ENCODE results near the gene TP53INP2. TPM values are rescaled to one million over a fixed set of nuclear protein-coding genes. Genes with fewer than 3 reads are reported as not detected.

Gene TP53INP2
- total and polyA plus RNA-seq, 2 experiments from 2014 or later = 2.7 to 3.3 TPM

DNA sequence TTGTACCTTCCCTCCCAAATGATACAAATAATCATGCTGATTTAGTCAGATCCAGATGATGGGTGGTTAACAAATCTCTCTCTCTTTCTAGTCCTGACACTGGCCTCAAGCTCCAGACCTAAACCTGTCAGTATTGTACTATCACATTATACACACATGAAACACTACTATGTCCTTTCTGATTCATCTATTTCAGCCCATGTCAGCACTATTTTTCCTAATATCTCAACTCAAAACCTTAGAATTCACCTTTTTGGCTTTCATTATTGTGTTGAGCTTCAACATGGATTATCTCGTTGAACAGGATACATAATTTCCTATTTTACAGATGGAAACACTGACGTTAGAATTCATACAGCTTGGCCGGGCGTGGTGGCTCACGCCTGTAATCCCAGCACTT, 30.7 kb upstream of the TP53INP2 start:
- H3K9me2 ChIP-seq (ENCODE audit: insufficient read depth) = no peaks in the 10 kb centered on the region
- H3K27me3 ChIP-seq (ENCODE audit: insufficient read depth) = no peaks in the 10 kb centered on the region
- peaks cover 8% of the 10 kb centered on the region; the same call in 1 of the 2 replicates for H4K20me1 ChIP-seq (replicated peaks; ENCODE audit: insufficient read depth)
- Mint-ChIP-seq H3K9me3 (peaks cover 3% of the 10 kb centered on the region; the same call in 1 of the 3 replicates), H3K27me3 (ENCODE audit: insufficient read depth, low read depth, poor library complexity) (no peaks in the 10 kb centered on the region), H3K4me3 (no peak overlapping the region), H3K27ac (no peak overlapping the region), H3K4me1 (peaks cover 4% of the 10 kb centered on the region; the same call in 2 of the 3 replicates), H3K36me3 (ENCODE audit: low read depth) (peaks cover 3% of the 10 kb centered on the region; the same call in 2 of the 3 replicates)
- no peak overlapping the region for H3K4me2 ChIP-seq
- H2AFZ ChIP-seq = no peak overlapping the region
- peaks cover 47% of the 10 kb centered on the region for H3K79me2 ChIP-seq (replicated peaks; ENCODE audit: insufficient read depth)
- TF ChIP-seq, protein P1, sequence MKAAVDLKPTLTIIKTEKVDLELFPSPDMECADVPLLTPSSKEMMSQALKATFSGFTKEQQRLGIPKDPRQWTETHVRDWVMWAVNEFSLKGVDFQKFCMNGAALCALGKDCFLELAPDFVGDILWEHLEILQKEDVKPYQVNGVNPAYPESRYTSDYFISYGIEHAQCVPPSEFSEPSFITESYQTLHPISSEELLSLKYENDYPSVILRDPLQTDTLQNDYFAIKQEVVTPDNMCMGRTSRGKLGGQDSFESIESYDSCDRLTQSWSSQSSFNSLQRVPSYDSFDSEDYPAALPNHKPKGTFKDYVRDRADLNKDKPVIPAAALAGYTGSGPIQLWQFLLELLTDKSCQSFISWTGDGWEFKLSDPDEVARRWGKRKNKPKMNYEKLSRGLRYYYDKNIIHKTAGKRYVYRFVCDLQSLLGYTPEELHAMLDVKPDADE (IDR thresholded peaks at IDR 0.05) = no peak
- TF ChIP-seq JUNB (IDR thresholded peaks at IDR 0.05; ENCODE audit: unreplicated experiment) (no peak), ZNF114 (CRISPR knock-in tag; IDR thresholded peaks at IDR 0.05) (no peak), EZH2 (IDR thresholded peaks at IDR 0.05; ENCODE audit: low read depth, unreplicated experiment) (no peak), POLR2AphosphoS5 (IDR thresholded peaks at IDR 0.05; ENCODE audit: low read depth) (no peak), STAT1 (IDR thresholded peaks at IDR 0.05; ENCODE audit: unreplicated experiment) (no peak), EZH2phosphoT487 (IDR thresholded peaks at IDR 0.05; ENCODE audit: unreplicated experiment) (no peak), CREB1 (CRISPR knock-in tag; IDR thresholded peaks at IDR 0.05; ENCODE audit: low read depth) (no peak), ZNF331 (CRISPR knock-in tag; IDR thresholded peaks at IDR 0.05; ENCODE audit: low read depth) (no peak), NANOG (IDR thresholded peaks at IDR 0.05; ENCODE audit: borderline replicate concordance) (no peak)
- TF ChIP-seq, protein P2, sequence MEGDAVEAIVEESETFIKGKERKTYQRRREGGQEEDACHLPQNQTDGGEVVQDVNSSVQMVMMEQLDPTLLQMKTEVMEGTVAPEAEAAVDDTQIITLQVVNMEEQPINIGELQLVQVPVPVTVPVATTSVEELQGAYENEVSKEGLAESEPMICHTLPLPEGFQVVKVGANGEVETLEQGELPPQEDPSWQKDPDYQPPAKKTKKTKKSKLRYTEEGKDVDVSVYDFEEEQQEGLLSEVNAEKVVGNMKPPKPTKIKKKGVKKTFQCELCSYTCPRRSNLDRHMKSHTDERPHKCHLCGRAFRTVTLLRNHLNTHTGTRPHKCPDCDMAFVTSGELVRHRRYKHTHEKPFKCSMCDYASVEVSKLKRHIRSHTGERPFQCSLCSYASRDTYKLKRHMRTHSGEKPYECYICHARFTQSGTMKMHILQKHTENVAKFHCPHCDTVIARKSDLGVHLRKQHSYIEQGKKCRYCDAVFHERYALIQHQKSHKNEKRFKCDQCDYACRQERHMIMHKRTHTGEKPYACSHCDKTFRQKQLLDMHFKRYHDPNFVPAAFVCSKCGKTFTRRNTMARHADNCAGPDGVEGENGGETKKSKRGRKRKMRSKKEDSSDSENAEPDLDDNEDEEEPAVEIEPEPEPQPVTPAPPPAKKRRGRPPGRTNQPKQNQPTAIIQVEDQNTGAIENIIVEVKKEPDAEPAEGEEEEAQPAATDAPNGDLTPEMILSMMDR (conservative IDR thresholded peaks at IDR 0.05; ENCODE audit: low read depth in 2 of 2) = no peak
- TF ChIP-seq, protein P3, sequence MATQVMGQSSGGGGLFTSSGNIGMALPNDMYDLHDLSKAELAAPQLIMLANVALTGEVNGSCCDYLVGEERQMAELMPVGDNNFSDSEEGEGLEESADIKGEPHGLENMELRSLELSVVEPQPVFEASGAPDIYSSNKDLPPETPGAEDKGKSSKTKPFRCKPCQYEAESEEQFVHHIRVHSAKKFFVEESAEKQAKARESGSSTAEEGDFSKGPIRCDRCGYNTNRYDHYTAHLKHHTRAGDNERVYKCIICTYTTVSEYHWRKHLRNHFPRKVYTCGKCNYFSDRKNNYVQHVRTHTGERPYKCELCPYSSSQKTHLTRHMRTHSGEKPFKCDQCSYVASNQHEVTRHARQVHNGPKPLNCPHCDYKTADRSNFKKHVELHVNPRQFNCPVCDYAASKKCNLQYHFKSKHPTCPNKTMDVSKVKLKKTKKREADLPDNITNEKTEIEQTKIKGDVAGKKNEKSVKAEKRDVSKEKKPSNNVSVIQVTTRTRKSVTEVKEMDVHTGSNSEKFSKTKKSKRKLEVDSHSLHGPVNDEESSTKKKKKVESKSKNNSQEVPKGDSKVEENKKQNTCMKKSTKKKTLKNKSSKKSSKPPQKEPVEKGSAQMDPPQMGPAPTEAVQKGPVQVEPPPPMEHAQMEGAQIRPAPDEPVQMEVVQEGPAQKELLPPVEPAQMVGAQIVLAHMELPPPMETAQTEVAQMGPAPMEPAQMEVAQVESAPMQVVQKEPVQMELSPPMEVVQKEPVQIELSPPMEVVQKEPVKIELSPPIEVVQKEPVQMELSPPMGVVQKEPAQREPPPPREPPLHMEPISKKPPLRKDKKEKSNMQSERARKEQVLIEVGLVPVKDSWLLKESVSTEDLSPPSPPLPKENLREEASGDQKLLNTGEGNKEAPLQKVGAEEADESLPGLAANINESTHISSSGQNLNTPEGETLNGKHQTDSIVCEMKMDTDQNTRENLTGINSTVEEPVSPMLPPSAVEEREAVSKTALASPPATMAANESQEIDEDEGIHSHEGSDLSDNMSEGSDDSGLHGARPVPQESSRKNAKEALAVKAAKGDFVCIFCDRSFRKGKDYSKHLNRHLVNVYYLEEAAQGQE (IDR thresholded peaks at IDR 0.05; ENCODE audit: unreplicated experiment) = no peak
- TF ChIP-seq, protein P4, sequence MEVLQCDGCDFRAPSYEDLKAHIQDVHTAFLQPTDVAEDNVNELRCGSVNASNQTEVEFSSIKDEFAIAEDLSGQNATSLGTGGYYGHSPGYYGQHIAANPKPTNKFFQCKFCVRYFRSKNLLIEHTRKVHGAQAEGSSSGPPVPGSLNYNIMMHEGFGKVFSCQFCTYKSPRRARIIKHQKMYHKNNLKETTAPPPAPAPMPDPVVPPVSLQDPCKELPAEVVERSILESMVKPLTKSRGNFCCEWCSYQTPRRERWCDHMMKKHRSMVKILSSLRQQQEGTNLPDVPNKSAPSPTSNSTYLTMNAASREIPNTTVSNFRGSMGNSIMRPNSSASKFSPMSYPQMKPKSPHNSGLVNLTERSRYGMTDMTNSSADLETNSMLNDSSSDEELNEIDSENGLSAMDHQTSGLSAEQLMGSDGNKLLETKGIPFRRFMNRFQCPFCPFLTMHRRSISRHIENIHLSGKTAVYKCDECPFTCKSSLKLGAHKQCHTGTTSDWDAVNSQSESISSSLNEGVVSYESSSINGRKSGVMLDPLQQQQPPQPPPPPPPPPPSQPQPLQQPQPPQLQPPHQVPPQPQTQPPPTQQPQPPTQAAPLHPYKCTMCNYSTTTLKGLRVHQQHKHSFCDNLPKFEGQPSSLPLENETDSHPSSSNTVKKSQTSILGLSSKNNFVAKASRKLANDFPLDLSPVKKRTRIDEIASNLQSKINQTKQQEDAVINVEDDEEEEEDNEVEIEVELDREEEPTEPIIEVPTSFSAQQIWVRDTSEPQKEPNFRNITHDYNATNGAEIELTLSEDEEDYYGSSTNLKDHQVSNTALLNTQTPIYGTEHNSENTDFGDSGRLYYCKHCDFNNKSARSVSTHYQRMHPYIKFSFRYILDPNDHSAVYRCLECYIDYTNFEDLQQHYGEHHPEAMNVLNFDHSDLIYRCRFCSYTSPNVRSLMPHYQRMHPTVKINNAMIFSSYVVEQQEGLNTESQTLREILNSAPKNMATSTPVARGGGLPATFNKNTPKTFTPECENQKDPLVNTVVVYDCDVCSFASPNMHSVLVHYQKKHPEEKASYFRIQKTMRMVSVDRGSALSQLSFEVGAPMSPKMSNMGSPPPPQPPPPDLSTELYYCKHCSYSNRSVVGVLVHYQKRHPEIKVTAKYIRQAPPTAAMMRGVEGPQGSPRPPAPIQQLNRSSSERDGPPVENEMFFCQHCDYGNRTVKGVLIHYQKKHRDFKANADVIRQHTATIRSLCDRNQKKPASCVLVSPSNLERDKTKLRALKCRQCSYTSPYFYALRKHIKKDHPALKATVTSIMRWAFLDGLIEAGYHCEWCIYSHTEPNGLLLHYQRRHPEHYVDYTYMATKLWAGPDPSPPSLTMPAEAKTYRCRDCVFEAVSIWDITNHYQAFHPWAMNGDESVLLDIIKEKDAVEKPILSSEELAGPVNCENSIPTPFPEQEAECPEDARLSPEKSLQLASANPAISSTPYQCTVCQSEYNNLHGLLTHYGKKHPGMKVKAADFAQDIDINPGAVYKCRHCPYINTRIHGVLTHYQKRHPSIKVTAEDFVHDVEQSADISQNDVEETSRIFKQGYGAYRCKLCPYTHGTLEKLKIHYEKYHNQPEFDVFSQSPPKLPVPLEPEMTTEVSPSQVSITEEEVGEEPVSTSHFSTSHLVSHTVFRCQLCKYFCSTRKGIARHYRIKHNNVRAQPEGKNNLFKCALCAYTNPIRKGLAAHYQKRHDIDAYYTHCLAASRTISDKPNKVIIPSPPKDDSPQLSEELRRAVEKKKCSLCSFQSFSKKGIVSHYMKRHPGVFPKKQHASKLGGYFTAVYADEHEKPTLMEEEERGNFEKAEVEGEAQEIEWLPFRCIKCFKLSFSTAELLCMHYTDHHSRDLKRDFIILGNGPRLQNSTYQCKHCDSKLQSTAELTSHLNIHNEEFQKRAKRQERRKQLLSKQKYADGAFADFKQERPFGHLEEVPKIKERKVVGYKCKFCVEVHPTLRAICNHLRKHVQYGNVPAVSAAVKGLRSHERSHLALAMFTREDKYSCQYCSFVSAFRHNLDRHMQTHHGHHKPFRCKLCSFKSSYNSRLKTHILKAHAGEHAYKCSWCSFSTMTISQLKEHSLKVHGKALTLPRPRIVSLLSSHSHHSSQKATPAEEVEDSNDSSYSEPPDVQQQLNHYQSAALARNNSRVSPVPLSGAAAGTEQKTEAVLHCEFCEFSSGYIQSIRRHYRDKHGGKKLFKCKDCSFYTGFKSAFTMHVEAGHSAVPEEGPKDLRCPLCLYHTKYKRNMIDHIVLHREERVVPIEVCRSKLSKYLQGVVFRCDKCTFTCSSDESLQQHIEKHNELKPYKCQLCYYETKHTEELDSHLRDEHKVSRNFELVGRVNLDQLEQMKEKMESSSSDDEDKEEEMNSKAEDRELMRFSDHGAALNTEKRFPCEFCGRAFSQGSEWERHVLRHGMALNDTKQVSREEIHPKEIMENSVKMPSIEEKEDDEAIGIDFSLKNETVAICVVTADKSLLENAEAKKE (CRISPR knock-in tag; IDR thresholded peaks at IDR 0.05) = no peak
- H3F3A ChIP-seq (replicated peaks; ENCODE audit: low read depth) = 0 out of 2 replicates have a peak, but pooled peaks cover 5% of the 10 kb centered on the region
- DNase-seq (ENCODE audit: low spot score) (no peak), ATAC-seq (no peak)
- H3K36me3 ChIP-seq (ENCODE audit: insufficient read depth) = no peaks in the 10 kb centered on the region
- 0 out of 2 replicates have a peak, but pooled peaks cover 6% of the 10 kb centered on the region for H3K4me1 ChIP-seq (ENCODE audit: insufficient read depth)
- H3K4me3 ChIP-seq = no peak overlapping the region
- no peak overlapping the region for H3K27ac ChIP-seq (ENCODE audit: low read depth)
